HFF-Myc (cell line): ENCODE data around the gene IRAK3.
A peak's percentile ranks its signal among the peaks of the same experiment; 100 is the strongest.

ENCODE experiments used
- DNase-seq: peaks from one replicate; pipeline ENCODE4 v3.0.0-alpha.2; 2011; ENCODE audit warnings: low read depth; ENCODE audit errors: extremely low read depth
- H3K4me3 ChIP-seq: replicated peaks from 2 replicates; pipeline ENCODE4 v1.5.1; 2011; ENCODE audit warnings: low read depth, mild to moderate bottlenecking, control low read depth, low read length
- TF ChIP-seq, protein P1 (sequence below): IDR thresholded peaks from 2 replicates; pipeline ENCODE4 v1.5.1; 2012; ENCODE audit warnings: mild to moderate bottlenecking, low read depth, low read length, control low read depth; ENCODE audit errors: missing control alignments

The IRAK3 gene

DNA sequence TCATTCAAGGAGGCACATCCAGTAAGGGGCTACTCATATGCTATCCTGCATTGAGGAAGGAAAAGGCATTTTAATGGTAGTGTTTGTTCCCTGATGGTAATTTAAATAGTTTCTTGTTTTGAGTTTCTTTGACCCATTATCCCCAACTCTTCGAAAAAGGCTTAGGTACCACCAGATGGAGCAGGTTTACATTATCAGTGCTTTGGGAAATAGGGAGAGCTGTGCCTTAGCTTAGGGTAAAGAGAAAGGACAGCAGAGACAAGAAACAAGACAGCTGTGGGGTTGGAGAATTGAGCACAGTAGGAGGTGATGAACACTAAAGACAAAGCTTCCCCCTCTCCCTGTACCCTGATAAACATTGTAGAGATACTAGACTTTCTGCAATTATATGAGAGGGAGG, 84.1 kb downstream of the IRAK3 start:
- DNase-seq, result no peak
- TF ChIP-seq, protein P1, sequence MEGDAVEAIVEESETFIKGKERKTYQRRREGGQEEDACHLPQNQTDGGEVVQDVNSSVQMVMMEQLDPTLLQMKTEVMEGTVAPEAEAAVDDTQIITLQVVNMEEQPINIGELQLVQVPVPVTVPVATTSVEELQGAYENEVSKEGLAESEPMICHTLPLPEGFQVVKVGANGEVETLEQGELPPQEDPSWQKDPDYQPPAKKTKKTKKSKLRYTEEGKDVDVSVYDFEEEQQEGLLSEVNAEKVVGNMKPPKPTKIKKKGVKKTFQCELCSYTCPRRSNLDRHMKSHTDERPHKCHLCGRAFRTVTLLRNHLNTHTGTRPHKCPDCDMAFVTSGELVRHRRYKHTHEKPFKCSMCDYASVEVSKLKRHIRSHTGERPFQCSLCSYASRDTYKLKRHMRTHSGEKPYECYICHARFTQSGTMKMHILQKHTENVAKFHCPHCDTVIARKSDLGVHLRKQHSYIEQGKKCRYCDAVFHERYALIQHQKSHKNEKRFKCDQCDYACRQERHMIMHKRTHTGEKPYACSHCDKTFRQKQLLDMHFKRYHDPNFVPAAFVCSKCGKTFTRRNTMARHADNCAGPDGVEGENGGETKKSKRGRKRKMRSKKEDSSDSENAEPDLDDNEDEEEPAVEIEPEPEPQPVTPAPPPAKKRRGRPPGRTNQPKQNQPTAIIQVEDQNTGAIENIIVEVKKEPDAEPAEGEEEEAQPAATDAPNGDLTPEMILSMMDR, result no peak
- H3K4me3 ChIP-seq, result no peak overlapping the region

DNA sequence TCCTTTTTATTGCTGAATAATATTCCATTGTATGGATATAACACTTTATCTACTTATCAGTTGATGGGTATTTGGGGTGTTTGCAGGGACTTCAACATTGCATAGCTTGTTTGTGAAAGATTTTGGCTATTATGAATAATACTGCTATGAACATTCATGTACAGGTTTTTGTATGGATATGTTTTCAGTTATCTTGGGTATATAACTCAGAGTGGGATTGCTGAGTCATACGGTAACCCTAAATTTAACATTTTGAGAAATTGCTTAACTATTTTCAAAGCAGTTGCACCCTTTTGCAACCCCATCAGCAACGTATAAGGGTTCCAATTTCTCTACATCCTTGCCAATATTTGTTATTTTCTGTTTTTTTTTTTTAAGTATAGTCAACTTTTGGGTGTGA, 86.0 kb downstream of the IRAK3 start:
- no peak overlapping the region for H3K4me3 ChIP-seq
- TF ChIP-seq, protein P1, result no peak
- no peak for DNase-seq

DNA sequence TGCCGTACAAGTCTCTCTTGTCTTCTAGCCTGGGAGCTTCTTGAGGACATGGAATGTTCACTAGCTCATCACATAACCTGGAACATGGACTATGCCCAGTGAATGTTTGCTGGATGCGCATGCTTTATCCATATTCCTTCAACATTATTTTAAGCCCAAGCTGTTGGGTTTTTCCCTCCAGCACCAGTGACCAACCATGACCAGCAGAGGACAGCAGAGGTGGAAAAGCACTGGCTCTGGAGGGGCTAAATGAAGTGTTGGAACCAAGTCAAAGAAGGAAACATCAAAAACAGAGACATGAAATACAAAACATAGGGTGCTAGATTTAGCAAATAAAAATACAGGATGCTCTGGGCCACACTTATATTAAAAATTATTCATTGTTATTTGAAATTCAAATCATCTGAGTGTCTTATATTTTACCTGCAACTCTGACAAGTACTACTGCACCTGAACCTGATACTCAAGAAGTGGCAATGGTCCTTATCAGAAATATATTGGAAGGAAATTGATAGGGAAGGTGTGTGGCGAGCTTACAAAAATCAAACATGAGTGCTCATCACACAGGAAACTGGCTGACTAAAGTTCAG, 90.2 kb downstream of the IRAK3 start:
- DNase-seq, result no peak
- TF ChIP-seq, protein P1, result peak; percentile 68
- H3K4me3 ChIP-seq, result no peak overlapping the region

- no peak for DNase-seq
- H3K4me3 ChIP-seq, result no peak overlapping the region
- TF ChIP-seq, protein P1, result no peak
Observed at GRCh38 chr12:66280561-66280960, 91.5 kb downstream of the IRAK3 start.

DNA sequence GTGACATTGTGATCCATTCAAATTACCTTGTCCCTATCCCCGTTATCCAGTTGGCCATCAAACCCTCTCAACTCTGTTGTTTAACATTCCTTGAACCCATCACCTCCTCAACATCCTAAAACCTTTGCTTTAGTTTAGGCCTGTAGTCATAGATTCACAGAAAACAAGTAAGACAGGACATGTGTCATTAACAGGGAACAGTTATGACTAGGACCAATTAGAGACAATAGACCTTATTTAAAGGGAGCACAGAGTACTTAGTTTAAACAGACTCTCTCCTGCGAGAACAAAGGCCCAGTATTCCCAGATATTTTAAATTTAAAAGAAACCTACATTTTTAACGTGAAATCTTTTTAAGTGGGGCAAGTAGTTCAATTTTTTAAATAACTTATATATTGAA, 93.2 kb downstream of the IRAK3 start:
- TF ChIP-seq, protein P1, result no peak
- DNase-seq, result no peak
- H3K4me3 ChIP-seq, result no peak overlapping the region

DNA sequence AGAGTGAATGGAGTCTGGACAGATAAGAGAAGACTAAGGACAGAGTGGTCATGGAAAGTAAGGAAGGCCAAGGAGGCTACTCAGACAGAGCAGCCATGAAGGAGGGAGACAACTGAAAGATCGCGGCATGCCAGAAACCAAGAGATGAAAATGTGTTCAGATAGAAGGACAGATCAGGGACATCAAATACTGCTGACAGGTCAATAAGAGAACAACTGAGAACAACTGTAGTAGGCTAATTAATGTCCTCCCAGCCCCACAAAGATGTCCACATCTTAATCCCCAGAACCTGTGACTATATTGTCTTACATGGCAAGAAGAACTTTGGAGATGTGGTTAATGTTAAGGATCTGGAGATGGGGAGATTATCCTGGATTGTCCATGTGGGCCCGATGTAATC, 98.3 kb downstream of the IRAK3 start:
- no peak for DNase-seq
- TF ChIP-seq, protein P1, result no peak

DNA sequence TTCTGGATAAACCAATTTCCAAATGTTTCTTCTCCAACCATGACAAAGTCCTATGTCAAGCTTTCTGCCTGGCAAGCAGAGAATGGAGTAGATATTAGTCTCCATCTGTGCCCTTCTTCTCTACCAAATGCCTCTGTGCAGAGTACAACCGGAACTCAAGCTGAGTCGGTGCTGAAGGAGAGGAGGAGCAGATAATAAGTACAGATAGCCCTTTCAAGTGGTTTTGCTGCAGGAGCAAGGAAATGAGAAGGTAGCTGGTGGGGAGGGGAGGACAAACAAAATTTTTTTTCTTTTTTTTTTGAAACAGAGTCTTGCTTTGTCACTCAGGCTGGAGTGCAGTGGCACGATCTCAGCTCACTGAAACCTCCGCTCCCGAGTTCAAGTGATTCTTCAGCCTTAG, 99.1 kb downstream of the IRAK3 start:
- H3K4me3 ChIP-seq, result no peak overlapping the region
- TF ChIP-seq, protein P1, result no peak
- no peak for DNase-seq

More for the DNA sequence above, 98.3 kb downstream of the IRAK3 start:
- no peak overlapping the region for H3K4me3 ChIP-seq
